OCI-LY7 (cell line): ENCODE data around the gene ELFN1.

Source experiments
- EZH2phosphoT487 ChIP-seq: fragments of 200-600 bp; sonication (generic); IDR thresholded peaks from 2 replicates; pipeline ENCODE4 v1.6.1; 2018; ENCODE audit warnings: low read depth, borderline replicate concordance, mild to moderate bottlenecking, mixed run types, antibody characterized with exemption, low read length, moderate library complexity, mixed read lengths
- TF ChIP-seq, protein P1 (sequence below): fragments of 200-600 bp; sonication (generic); conservative IDR thresholded peaks from 2 replicates; pipeline ENCODE4 v1.5.1; 2014; ENCODE audit warnings: mild to moderate bottlenecking, antibody characterized with exemption, low read length, moderate library complexity, mixed read lengths

DNA sequence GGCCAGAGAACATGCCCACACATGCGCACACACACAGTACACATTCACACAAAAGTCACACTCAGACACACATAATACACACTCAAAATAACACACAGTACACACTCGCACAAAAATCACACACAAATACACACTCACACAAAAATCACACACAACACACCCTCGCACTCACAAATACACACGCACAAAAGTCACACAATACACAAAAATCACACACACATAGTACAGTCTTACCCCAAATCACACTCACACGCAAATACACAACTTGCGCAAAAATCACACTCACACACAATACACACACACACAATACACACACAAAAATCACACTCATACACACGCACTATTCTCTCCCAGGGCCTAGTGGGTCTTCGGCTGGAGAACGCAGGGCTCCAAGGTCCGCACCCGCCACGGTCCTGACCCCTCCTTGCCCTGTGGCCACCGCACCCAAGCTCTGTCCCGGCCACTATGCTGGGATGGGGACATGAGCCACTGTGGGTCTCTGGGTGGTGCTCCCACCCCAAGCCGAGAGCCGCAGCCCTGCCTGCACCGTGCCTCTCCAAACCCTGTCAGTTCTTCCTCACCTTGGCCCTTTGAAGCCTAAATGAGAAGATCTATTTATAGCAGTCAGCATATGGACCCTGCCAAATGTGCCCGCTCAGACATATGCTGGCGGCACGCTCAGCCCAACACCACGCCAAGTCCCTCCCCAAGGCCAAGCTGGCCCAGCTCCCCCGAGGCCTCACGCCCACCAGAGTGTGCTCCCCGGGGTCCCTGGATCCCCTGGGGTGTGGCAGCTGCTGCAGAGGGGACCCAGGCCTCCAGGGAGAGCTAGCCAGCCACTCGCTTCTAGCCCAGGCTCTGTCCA is 55.9 kb downstream of the ELFN1 start:
- no peak for TF ChIP-seq EZH2phosphoT487
- TF ChIP-seq, protein P1, sequence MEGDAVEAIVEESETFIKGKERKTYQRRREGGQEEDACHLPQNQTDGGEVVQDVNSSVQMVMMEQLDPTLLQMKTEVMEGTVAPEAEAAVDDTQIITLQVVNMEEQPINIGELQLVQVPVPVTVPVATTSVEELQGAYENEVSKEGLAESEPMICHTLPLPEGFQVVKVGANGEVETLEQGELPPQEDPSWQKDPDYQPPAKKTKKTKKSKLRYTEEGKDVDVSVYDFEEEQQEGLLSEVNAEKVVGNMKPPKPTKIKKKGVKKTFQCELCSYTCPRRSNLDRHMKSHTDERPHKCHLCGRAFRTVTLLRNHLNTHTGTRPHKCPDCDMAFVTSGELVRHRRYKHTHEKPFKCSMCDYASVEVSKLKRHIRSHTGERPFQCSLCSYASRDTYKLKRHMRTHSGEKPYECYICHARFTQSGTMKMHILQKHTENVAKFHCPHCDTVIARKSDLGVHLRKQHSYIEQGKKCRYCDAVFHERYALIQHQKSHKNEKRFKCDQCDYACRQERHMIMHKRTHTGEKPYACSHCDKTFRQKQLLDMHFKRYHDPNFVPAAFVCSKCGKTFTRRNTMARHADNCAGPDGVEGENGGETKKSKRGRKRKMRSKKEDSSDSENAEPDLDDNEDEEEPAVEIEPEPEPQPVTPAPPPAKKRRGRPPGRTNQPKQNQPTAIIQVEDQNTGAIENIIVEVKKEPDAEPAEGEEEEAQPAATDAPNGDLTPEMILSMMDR = no peak
